Lung (tissue), 12 donors: ENCODE results near the gene ACTC1. TPM values are rescaled to one million over a fixed set of nuclear protein-coding genes. Genes with fewer than 3 reads are reported as not detected.

Experiments
- ATAC-seq: fragments of 200-7000 bp; cut with Tn5 transposase; one replicate; pipeline ENCODE4 v1.9.1; 2020; ENCODE audit warnings: moderate number of reproducible peaks; ENCODE audit not compliant: insufficient read depth, low FRiP score
- DNase-seq, 3 donors: peaks; one replicate each; pipeline ENCODE4 v3.0.0-alpha.2; 2013 to 2017
- H3K27ac ChIP-seq, 2 donors: one replicate each; pipeline ENCODE4 v1.5.1; 2013; ENCODE audit warnings: mild to moderate bottlenecking in 2 of 2, moderate library complexity in 2 of 2, control low read depth in 1 of 2, inconsistent platforms in 1 of 2, low read depth in 1 of 2, low read length in 1 of 2
- H3K27me3 ChIP-seq, 3 donors: one replicate each; pipeline ENCODE4 v1.5.1; 2013; ENCODE audit warnings: low read length in 2 of 3; ENCODE audit not compliant: control insufficient read depth in 3 of 3, insufficient read depth in 3 of 3
- H3K36me3 ChIP-seq, 4 donors: one replicate each; pipeline ENCODE4 v1.5.1; 2013; ENCODE audit warnings: low read length in 4 of 4, mild to moderate bottlenecking in 1 of 4, moderate library complexity in 1 of 4; ENCODE audit not compliant: control insufficient read depth in 4 of 4, insufficient read depth in 4 of 4
- H3K4me1 ChIP-seq, 5 donors: one replicate each; pipeline ENCODE4 v1.5.1; 2013; ENCODE audit warnings: low read length in 5 of 5, mild to moderate bottlenecking in 2 of 5, moderate library complexity in 1 of 5; ENCODE audit not compliant: control insufficient read depth in 5 of 5, insufficient read depth in 5 of 5
- H3K4me3 ChIP-seq: one replicate; pipeline ENCODE4 v1.5.1; 2013; ENCODE audit warnings: mild to moderate bottlenecking, control low read depth, moderate library complexity
- H3K9ac ChIP-seq, 2 donors: one replicate each; pipeline ENCODE4 v1.5.1; 2013; ENCODE audit warnings: low read length in 2 of 2, control low read depth in 1 of 2; ENCODE audit not compliant: insufficient read depth in 1 of 2
- H3K9me3 ChIP-seq, 4 donors: one replicate each; pipeline ENCODE4 v1.5.1; 2013; ENCODE audit warnings: low read length in 3 of 4, mild to moderate bottlenecking in 1 of 4, moderate library complexity in 1 of 4; ENCODE audit not compliant: control insufficient read depth in 4 of 4, insufficient read depth in 3 of 4
- WGBS, 2 donors: extraction: QIAGEN DNeasy Blood & Tissue Kit; methylation state at CpG; one replicate each; pipeline ENCODE4 v1.1.7; 2013; 5-methylcytosine and 5-hydroxymethylcytosine counted together
- polyA plus RNA-seq, 2 donors: library from polyadenylated mRNA; stranded (reverse); fragments of 200-250 nt; gene quantifications; one replicate each; pipeline ENCODE4 v1.2.1, GENCODE V29; 2013
- total RNA-seq, 2 donors: library from RNA; depleted of rRNA in 1 of 2; stranded (reverse); fragments of >200 nt in 1 of 2; gene quantifications; one replicate each; pipeline ENCODE4 v1.2.1, GENCODE V29; 2014 to 2021
- TF ChIP-seq, protein P1 (sequence below): IDR thresholded peaks from 2 replicates; pipeline ENCODE4 v1.5.1; 2012; ENCODE audit warnings: mild to moderate bottlenecking; ENCODE audit errors: control extremely low read depth, extremely low read depth
- donor health status: control.
- donor health status: control.
- donor health status: Bipolar disorder and iron deficiency.
- donor health status: healthy.
- donor health status: DM: yes; HTN: yes; CAD: no.

ACTC1 gene
- total and polyA plus RNA-seq, 4 donors = 0.13 to 13.0 (median 1.8) TPM

DNA sequence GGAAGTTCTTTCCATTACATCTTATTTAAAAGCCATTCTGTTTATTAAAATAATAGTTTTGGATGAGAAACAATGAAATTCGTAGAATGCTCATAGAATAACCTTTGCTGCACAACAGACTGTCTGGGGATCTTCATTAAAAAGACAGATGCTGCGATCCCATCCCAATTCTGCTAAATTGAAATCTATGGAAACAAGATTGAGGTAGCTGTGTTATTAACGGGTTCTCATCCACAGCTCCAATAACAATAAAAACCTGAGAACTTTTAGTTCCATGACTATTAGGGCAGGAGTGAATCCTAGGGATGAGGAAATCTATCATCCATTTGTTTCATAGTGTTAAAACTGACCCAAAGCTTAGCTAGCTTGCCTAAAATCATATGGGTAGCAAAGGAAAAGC lies 38.1 kb downstream of the ACTC1 start:
- Histone ChIP-seq H3K27me3 (peaks cover 0 to 64% (median 54%) of the 10 kb centered on the region in 3 donors), H3K9me3 (peaks cover 0 to 11% (median 0%) of the 10 kb centered on the region in 4 donors), H3K36me3 (no peaks in the 10 kb centered on the region), H3K9ac (no peak overlapping the region), H3K27ac (no peak overlapping the region), H3K4me1 (peaks cover 0 to 5% (median 0%) of the 10 kb centered on the region in 5 donors), H3K4me3 (no peak overlapping the region)
- DNase-seq (no peak), ATAC-seq (no peak)
- TF ChIP-seq, protein P1, sequence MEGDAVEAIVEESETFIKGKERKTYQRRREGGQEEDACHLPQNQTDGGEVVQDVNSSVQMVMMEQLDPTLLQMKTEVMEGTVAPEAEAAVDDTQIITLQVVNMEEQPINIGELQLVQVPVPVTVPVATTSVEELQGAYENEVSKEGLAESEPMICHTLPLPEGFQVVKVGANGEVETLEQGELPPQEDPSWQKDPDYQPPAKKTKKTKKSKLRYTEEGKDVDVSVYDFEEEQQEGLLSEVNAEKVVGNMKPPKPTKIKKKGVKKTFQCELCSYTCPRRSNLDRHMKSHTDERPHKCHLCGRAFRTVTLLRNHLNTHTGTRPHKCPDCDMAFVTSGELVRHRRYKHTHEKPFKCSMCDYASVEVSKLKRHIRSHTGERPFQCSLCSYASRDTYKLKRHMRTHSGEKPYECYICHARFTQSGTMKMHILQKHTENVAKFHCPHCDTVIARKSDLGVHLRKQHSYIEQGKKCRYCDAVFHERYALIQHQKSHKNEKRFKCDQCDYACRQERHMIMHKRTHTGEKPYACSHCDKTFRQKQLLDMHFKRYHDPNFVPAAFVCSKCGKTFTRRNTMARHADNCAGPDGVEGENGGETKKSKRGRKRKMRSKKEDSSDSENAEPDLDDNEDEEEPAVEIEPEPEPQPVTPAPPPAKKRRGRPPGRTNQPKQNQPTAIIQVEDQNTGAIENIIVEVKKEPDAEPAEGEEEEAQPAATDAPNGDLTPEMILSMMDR = no peak
- 79 to 83% methylated on average over 3 of the region's 3 CpGs for WGBS, 2 donors

DNA sequence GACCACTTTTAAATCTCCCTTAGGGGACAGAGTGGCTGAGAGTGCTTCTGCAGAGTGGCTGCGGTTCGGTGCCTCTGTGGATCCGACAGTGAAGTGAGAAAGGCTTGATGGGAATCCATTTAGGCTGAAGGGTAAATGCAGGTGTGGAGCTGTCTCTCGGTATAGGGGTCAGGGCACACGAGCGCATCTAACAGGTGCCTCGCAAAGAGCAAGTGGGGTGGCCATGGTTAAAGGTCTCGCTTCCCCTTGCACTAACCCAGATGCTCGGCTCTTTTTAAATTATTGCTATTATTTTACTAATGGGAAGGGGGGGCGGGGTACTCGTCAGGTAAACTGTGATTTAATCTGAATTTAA lies 40.0 kb downstream of the ACTC1 start:
- Histone ChIP-seq H3K4me1 (peaks cover 0 to 5% (median 0%) of the 10 kb centered on the region in 5 donors), H3K4me3 (no peak overlapping the region), H3K27ac (no peak overlapping the region), H3K9me3 (peaks cover 0 to 12% (median 0%) of the 10 kb centered on the region in 4 donors), H3K27me3 (peaks cover 0 to 65% (median 52%) of the 10 kb centered on the region in 3 donors), H3K36me3 (no peaks in the 10 kb centered on the region), H3K9ac (no peak overlapping the region)
- TF ChIP-seq, protein P1 = no peak
- DNase-seq (no peak), ATAC-seq (no peak)
- WGBS, 2 donors = 6 to 9% methylated on average over 11 of the region's 11 CpGs

GRCh38 chr15:34754674-34755418 lies 40.5 kb downstream of the ACTC1 start, which contains the start of gene GJD2:
TSS of gene GJD2 (minus strand) at chr15:34754998. CDS start at chr15:34754488, 510 bp downstream.
- TF ChIP-seq, protein P1 = no peak
- no peak for ATAC-seq
- peaks cover 0 to 5% (median 0%) of the 10 kb centered on the region in 5 donors for H3K4me1 ChIP-seq
- H3K27ac ChIP-seq = no peak within 1 kb of the TSS
- H3K27me3 ChIP-seq = peaks cover 0 to 62% (median 46%) of the 10 kb centered on the region in 3 donors
- DNase-seq = peak in 2 of 3 donors; percentile 16 to 20
- 1 to 2% methylated on average over 80 to 81 of the region's 81 CpGs for WGBS, 2 donors
- no peaks in the 10 kb centered on the region for H3K36me3 ChIP-seq
- H3K9ac ChIP-seq = no peak within 1 kb of the TSS
- H3K4me3 ChIP-seq = no peak within 1 kb of the TSS
- H3K9me3 ChIP-seq = peaks cover 0 to 12% (median 0%) of the 10 kb centered on the region in 4 donors
